Heart left ventricle (tissue), 16 donors: ENCODE measurements around the gene FBXL17. TPM values are rescaled to one million over a fixed set of nuclear protein-coding genes. Genes with fewer than 3 reads are reported as not detected.

ENCODE experiments used
- ATAC-seq, 4 donors: fragments of 200-7000 bp; cut with Tn5 transposase; one replicate each; pipeline ENCODE4 v1.9.1; 2020 to 2022; ENCODE audit warnings: moderate library complexity in 4 of 4, mild to moderate bottlenecking in 3 of 4, moderate number of reproducible peaks in 1 of 4
- DNase-seq, 5 donors: peaks; one replicate each; pipeline ENCODE4 v3.0.0-alpha.2; 2020
- H3K27ac ChIP-seq, 12 donors: fragments of 200-600 bp; sonication (generic) in 4 of 12; one replicate each; pipeline versions ENCODE4 v1.5.0 to v1.8.0; 2016 to 2022; ENCODE audit warnings: mild to moderate bottlenecking in 2 of 12
- H3K27me3 ChIP-seq, 9 donors: fragments of 200-600 bp; sonication (generic) in 2 of 9; one replicate each; pipeline versions ENCODE4 v1.5.1 to v1.8.0; 2016 to 2022; ENCODE audit warnings: mild to moderate bottlenecking in 3 of 9
- H3K36me3 ChIP-seq, 9 donors: fragments of 200-600 bp; sonication (generic) in 2 of 9; one replicate each; pipeline versions ENCODE4 v1.5.0 to v1.8.0; 2018 to 2022; ENCODE audit warnings: mild to moderate bottlenecking in 2 of 9
- H3K4me1 ChIP-seq, 12 donors: fragments of 200-600 bp; sonication (generic) in 4 of 12; one replicate each; pipeline versions ENCODE4 v1.5.0 to v1.8.0; 2016 to 2022; ENCODE audit warnings: mild to moderate bottlenecking in 3 of 12
- H3K4me3 ChIP-seq, 12 donors: fragments of 200-600 bp; sonication (generic) in 4 of 12; one replicate each; pipeline versions ENCODE4 v1.5.0 to v1.8.0; 2017 to 2022; ENCODE audit warnings: mild to moderate bottlenecking in 9 of 12, moderate library complexity in 4 of 12
- H3K9me3 ChIP-seq, 12 donors: fragments of 200-600 bp; sonication (generic) in 4 of 12; one replicate each; pipeline versions ENCODE4 v1.5.0 to v1.8.0; 2016 to 2022; ENCODE audit warnings: mild to moderate bottlenecking in 1 of 12
- CTCF ChIP-seq, 12 donors: fragments of 200-600 bp; sonication (generic) in 4 of 12; IDR thresholded peaks; one replicate each; pipeline versions ENCODE4 v1.5.0 to v1.8.0; 2018 to 2022; ENCODE audit warnings: antibody characterized with exemption in 12 of 12, mild to moderate bottlenecking in 5 of 12
- POLR2A ChIP-seq, 2 donors: fragments of 450-650 bp; IDR thresholded peaks; one replicate each; pipeline ENCODE4 v1.6.1; 2017; ENCODE audit warnings: antibody characterized with exemption in 2 of 2, mild to moderate bottlenecking in 2 of 2, moderate library complexity in 2 of 2
- WGBS, 4 donors: extraction: QIAGEN DNeasy Blood & Tissue Kit in 2 of 4; methylation state at CpG; one replicate each; pipeline versions ENCODE4 v1.1.5 to v1.1.7; 2013 to 2018; 5-methylcytosine and 5-hydroxymethylcytosine counted together
- intact Hi-C, 10 donors: fragments of 100-400 bp; cut with DNase I; formaldehyde crosslinking; loops; one replicate each; pipeline versions ENCODE4 v1.11.1 to v1.14.2; 2022
- polyA plus RNA-seq, 2 donors: library from polyadenylated mRNA; stranded (reverse); fragments of 200-250 nt; gene quantifications; one replicate each; pipeline ENCODE4 v1.2.3, GENCODE V29; 2013
- total RNA-seq, 9 donors: library from RNA; depleted of rRNA in 2 of 9; stranded (reverse); fragments of >200 nt in 2 of 9; fragmentation: NEBNext Ultra II Directional in 3 of 9; extraction: Animal tissue kit (Norgen Biotek cat#: 25700) in 3 of 9; gene quantifications; one replicate each; pipeline versions ENCODE4 v1.1.0 to v1.2.4, GENCODE V29; 2016 to 2023
- donor health status: ischemic (EF 13 %, LVEDD 7.1; RV severe dilation, severe dysfunction).
- donor health status: healthy with polysubstance abuse.
- donor health status: DM: no; HTN: yes; CAD: no.
- donor health status: DM: no; HTN: no; CAD: no.
- donor health status: ischemic (EF 25% LVEDD 6.9; RV normal size, moderate dysfunction).
- donor health status: ischemic (EF 25% LVEDD 5.7; RV mildly dilated, moderate dysfunction).
- donor health status: healthy.
- donor health status: DM: yes; HTN: yes; CAD: no.
- donor health status: ischemic (EF 35%, LVEDD 5.7; RV mildly dilated, moderate dysfunction).
- donor health status: nonischemic (EF 11% LVEDD 7.7; RV severe dilation, severe dysfunction).
- donor health status: DM: yes; HTN: yes; CAD: no.
- donor health status: PGD.
- donor health status: ischemic (EF 29% LVEDD 5.4; RV normal size, mild dysfunction).
- donor health status: nonischemic (EF 23%, LVEDD 6.1; RV moderate dilation, normal function).

The FBXL17 gene
- total and polyA plus RNA-seq, 11 donors = 10.2 to 39.4 (median 33.1) TPM

GRCh38 chr5:107936515-107936914 is 445.4 kb downstream of the FBXL17 start:
- DNase-seq (no peak), ATAC-seq (no peak)
- H3K27ac ChIP-seq = no peak overlapping the region
- TF ChIP-seq CTCF (IDR thresholded peaks at IDR 0.05) = no peak
- TF ChIP-seq POLR2A (IDR thresholded peaks at IDR 0.05) = no peak
- intact Hi-C loops = no loop called here
- peaks cover 0 to 5% (median 0%) of the 10 kb centered on the region in 12 donors for H3K4me1 ChIP-seq
- no peaks in the 10 kb centered on the region for H3K36me3 ChIP-seq
- WGBS, 4 donors = 80 to 88% (median 82%) methylated on average over 1 of the region's 1 CpG
- H3K27me3 ChIP-seq = no peaks in the 10 kb centered on the region
- H3K9me3 ChIP-seq = no peaks in the 10 kb centered on the region
- no peak overlapping the region for H3K4me3 ChIP-seq

- H3K4me3 ChIP-seq = no peak overlapping the region
- ATAC-seq (no peak), DNase-seq (no peak)
- WGBS, 4 donors = 73 to 90% (median 82%) methylated on average over 1 of the region's 1 CpG
- no peaks in the 10 kb centered on the region for H3K9me3 ChIP-seq
- intact Hi-C loops = no loop called here
- H3K36me3 ChIP-seq = no peaks in the 10 kb centered on the region
- TF ChIP-seq CTCF (IDR thresholded peaks at IDR 0.05) (no peak), POLR2A (IDR thresholded peaks at IDR 0.05) (no peak)
- H3K27ac ChIP-seq = no peak overlapping the region
- peaks cover 0 to 5% (median 0%) of the 10 kb centered on the region in 12 donors for H3K4me1 ChIP-seq
- no peaks in the 10 kb centered on the region for H3K27me3 ChIP-seq
Measured at GRCh38 chr5:107935645-107936044, 446.3 kb downstream of the FBXL17 start.

- Histone ChIP-seq H3K9me3 (no peaks in the 10 kb centered on the region), H3K36me3 (no peaks in the 10 kb centered on the region), H3K27ac (no peak overlapping the region), H3K27me3 (no peaks in the 10 kb centered on the region), H3K4me3 (no peak overlapping the region), H3K4me1 (peaks cover 0 to 5% (median 0%) of the 10 kb centered on the region in 12 donors)
- ATAC-seq (no peak), DNase-seq (no peak)
- intact Hi-C loops = no loop called here
- no peak for TF ChIP-seq CTCF (IDR thresholded peaks at IDR 0.05)
- TF ChIP-seq POLR2A (IDR thresholded peaks at IDR 0.05) = no peak
- 84 to 89% (median 85%) methylated on average over 3 of the region's 3 CpGs for WGBS, 4 donors
Measured at GRCh38 chr5:107933326-107933725, 448.6 kb downstream of the FBXL17 start.

- intact Hi-C loops = no loop called here
- 94 to 97% (median 95%) methylated on average over 1 of the region's 1 CpG for WGBS, 4 donors
- no peak for DNase-seq
- TF ChIP-seq POLR2A (IDR thresholded peaks at IDR 0.05) = no peak
- no peak overlapping the region for H3K4me3 ChIP-seq
- no peak overlapping the region for H3K27ac ChIP-seq
- H3K9me3 ChIP-seq = no peaks in the 10 kb centered on the region
- no peaks in the 10 kb centered on the region for H3K4me1 ChIP-seq
- H3K27me3 ChIP-seq = no peaks in the 10 kb centered on the region
- no peaks in the 10 kb centered on the region for H3K36me3 ChIP-seq
- no peak for ATAC-seq
Measured at GRCh38 chr5:107930891-107931290, 451.0 kb downstream of the FBXL17 start.

- no peak overlapping the region for H3K27ac ChIP-seq
- H3K36me3 ChIP-seq = no peaks in the 10 kb centered on the region
- H3K4me3 ChIP-seq = no peak overlapping the region
- ATAC-seq (no peak), DNase-seq (no peak)
- 91 to 95% (median 92%) methylated on average over 3 of the region's 3 CpGs for WGBS, 4 donors
- no peaks in the 10 kb centered on the region for H3K27me3 ChIP-seq
- TF ChIP-seq POLR2A (IDR thresholded peaks at IDR 0.05) (no peak), CTCF (IDR thresholded peaks at IDR 0.05) (no peak)
- intact Hi-C loops = no loop called here
- no peaks in the 10 kb centered on the region for H3K4me1 ChIP-seq
- H3K9me3 ChIP-seq = no peaks in the 10 kb centered on the region
Measured at GRCh38 chr5:107930092-107930491, 451.8 kb downstream of the FBXL17 start.
